Retinal pigment epithelial cell (primary cell): ENCODE data around the gene SUN5.
"Not testable (repeated sequence)": the region's sequence is repeated elsewhere in the genome, so short reads cannot be mapped to it uniquely, and the experiment has no call there.

Source experiments
- DNase-seq: peaks from one replicate; pipeline ENCODE4 v3.0.0-alpha.2; 2010; ENCODE audit warnings: low read depth
- H3K4me3 ChIP-seq: 2 replicates; pipeline ENCODE4 v1.5.1; 2011; ENCODE audit warnings: mild to moderate bottlenecking, low read length, control low read depth, moderate library complexity
- TF ChIP-seq, protein P1 (sequence below): conservative IDR thresholded peaks from 2 replicates; pipeline ENCODE4 v1.5.1; 2011; ENCODE audit warnings: low read depth, low read length, control low read depth, inconsistent platforms

SUN5 gene

DNA sequence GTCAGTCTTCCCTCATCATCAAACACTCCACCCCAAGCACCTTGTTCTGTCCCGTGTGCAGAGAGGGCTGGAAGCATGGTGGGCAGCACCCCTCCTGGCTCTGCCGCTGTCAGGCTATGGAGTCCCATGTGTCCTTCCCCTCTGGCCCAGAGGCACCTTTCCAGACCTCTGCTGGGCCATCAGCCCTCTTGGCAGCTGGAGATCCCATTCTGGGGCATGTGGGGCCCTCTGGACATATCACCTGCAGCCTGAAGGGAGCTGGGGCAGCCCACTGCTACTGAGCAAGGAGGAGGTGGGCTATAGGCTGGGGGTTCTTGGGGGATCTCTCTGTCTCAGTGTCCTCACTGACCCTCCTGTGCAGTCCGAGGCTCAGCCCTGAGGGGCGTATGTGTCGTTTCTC lies 42.2 kb downstream of the SUN5 start:
- no peak for DNase-seq
- no peak overlapping the region for H3K4me3 ChIP-seq
- TF ChIP-seq, protein P1, sequence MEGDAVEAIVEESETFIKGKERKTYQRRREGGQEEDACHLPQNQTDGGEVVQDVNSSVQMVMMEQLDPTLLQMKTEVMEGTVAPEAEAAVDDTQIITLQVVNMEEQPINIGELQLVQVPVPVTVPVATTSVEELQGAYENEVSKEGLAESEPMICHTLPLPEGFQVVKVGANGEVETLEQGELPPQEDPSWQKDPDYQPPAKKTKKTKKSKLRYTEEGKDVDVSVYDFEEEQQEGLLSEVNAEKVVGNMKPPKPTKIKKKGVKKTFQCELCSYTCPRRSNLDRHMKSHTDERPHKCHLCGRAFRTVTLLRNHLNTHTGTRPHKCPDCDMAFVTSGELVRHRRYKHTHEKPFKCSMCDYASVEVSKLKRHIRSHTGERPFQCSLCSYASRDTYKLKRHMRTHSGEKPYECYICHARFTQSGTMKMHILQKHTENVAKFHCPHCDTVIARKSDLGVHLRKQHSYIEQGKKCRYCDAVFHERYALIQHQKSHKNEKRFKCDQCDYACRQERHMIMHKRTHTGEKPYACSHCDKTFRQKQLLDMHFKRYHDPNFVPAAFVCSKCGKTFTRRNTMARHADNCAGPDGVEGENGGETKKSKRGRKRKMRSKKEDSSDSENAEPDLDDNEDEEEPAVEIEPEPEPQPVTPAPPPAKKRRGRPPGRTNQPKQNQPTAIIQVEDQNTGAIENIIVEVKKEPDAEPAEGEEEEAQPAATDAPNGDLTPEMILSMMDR, result no peak

DNA sequence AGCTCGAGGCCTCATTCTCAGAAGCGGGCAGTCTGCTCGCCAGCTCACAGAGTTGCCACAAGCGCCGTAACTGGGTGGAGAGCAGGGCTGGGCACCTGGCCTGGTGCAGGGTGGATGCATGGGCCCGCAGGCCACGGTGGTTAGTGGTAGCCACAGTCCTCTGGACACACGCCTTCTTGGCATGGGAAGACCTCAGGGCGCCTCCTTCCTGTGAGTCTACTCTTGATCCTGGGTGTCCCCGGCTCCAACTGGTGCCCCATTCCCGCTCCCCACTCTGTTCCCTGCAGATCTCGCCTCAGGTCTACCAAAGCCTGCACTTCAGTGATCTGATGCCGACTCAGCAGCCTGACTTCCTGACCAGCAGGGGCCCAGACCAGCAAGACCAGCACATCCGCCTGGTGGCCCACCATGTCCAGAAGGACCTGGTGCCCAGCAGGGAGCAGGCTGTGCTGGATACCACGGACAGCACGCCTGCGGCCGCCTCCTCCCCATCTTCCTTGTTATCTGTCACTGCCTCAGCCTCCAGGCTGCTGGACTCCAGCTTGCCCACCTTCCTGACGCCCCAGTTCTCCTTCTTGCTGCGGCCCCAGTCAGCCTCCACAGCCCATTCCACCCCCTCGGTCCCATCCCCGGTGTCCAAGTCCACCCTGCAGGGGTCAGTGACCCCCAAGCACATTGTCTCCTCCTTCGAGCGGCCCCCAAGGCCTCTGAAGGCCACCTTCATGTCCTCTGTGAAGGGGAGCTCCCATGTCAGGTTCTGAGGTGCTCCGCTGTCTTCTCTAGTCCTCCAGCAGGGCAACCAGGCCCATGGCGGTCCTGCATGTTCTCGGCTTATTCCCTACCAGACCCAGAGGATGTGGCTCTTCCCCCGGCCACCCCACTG lies 43.1 kb downstream of the SUN5 start:
- TF ChIP-seq, protein P1, result no peak
- no peak overlapping the region for H3K4me3 ChIP-seq
- no peak for DNase-seq

DNA sequence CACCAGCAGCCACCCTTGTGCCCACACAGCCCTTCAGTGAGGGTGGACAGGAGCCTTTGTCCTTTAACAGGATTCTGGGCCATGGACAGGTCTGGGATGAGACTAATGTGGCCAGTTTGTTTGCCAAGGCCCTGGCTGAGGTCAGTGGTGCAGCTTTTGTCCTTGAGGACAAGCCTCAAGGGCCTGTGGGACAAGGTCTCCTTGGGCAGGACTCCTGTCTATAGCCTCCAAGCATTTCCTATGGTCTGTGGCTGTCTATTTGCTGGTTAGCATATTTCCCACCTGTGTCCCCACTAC lies 44.1 kb downstream of the SUN5 start:
- TF ChIP-seq, protein P1, result no peak
- no peak for DNase-seq
- H3K4me3 ChIP-seq, result no peak overlapping the region

DNA sequence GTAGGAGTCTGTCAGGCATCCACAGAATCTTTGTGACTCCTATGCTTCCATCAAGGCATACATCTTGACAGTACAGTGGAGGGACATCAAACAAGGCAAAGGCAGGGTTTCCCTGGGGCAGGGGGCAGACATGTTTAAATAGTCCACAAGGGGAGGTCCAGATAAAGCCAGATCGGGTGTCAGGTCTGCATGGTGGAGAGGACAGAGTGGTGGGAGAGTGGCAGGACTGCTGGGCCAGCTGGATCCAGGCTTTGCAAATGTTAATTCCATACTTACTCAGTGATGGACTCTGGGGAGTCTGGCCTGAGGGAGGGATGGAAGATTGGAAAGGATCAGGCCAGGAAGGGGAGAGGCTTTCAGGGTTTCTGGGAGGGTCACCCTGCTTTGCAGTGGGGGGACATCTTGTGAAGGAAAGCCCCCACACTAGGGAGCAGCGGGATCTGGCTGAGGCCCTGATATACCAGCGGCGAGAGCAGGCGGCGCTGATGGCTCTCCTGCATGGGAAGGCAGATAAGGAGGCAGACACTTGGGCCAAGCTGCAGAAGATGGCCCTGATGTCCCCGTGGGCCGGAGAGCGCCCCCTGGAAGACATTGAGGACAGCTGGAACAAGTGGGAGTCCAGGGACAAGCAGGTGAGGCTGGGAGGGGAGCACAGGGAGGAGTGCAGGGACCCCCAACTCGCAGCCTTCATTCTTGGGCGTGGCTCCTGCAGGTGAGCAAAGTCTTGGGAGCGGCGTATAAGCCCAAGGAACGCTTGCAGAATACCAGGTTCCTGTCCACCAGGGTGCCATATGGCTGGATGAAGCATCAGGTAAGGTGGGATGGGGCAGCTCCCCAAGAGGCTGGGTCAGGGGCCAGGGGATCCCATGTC lies 44.6 kb downstream of the SUN5 start:
- no peak for DNase-seq
- TF ChIP-seq, protein P1, result no peak
- H3K4me3 ChIP-seq, result no peak overlapping the region

DNA sequence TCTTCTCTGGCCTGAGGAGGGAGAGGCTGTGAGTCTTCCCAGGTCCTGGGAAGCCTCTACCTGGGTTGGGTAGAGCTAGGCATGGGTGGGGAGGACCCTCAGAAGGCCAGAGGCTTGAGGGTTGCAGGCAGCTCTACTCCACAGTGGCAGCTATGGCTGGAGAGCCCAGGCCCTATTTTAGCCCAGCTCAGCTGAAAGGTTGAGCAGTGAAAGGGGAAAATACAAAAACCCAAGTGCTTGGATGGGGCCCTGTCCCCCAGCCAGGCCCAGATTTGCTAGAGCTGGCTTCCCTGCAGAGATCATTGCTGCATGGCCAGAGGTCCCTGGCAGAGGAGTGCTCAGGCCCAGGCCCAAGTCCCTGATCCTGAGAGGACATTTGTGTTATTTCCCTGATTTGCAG lies 45.7 kb downstream of the SUN5 start:
- no peak overlapping the region for H3K4me3 ChIP-seq
- TF ChIP-seq, protein P1, result no peak
- DNase-seq, result no peak

DNA sequence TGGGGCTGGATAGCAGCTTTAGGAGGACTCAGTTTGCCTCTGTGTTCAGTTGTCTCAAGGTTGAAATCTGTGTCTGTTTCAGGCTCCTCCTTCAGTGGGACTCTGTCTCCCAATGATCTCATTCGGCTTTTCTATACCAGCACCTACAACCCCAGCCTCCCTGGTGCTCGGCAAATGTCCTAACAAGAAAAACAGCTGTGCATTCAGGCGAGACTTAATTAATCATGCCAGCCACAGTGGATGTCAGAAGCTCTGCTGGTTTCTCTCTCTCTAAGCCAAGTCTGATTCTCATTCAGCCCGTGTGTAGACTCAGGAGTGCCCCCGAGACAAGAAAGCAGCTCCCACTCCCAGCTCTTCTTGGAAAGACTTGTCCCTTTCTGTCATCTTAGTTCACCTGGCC lies 46.8 kb downstream of the SUN5 start:
- no peak for DNase-seq
- no peak overlapping the region for H3K4me3 ChIP-seq
- TF ChIP-seq, protein P1, result no peak

DNA sequence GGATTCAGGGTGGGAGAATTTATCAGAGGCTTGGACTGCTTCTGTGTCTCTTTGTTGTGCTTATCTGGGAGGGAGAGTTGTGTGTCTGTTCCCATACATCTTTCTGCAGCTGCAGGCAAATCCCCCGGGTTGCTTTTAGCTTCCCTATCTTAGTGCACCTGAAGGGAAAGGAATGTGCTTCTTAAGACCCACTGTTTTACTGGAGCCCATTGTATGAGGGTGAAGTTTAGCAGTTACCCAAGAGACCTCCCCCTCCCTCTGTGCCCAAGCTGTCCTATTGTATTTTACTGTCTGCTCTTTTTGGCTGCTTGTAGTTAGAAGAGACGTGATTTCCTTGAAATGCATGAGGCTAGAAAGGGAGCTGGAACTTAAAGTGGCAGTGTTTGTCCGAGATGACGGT lies 53.7 kb downstream of the SUN5 start:
- DNase-seq, result not testable (repeated sequence)

More for the DNA sequence above, 53.7 kb downstream of the SUN5 start:
- H3K4me3 ChIP-seq, result not testable (repeated sequence)
